GM12878 (cell line): ENCODE measurements around the gene LRRC74B. TPM values are rescaled to one million over a fixed set of nuclear protein-coding genes. Genes with fewer than 3 reads are reported as not detected.

ENCODE experiments used
- ATAC-seq: fragments of 200-7000 bp; cut with Tn5 transposase; 3 replicates; pipeline ENCODE4 v1.9.1; 2020; ENCODE audit warnings: mild to moderate bottlenecking, moderate library complexity
- BruUV-seq: library from RNA; stranded (reverse); fragments of 400-500 nt; replicated peaks from 2 replicates; lab custom pipeline; 2021; lab: Mats Ljungman, UMichigan
- CTCF ChIA-PET: fragments of 300-600 bp; sonication (Branson Sonifier 250); formaldehyde crosslinking; extraction: SDS; loops from one replicate; lab custom pipeline; 2021; ENCODE audit warnings: inconsistent platforms; lab: Yijun Ruan, JAX
- POLR2A ChIA-PET: fragments of 350-600 bp; formaldehyde crosslinking; extraction: SDS; loops from one replicate; lab custom pipeline; 2021; ENCODE audit warnings: inconsistent platforms; lab: Charles Lee
- RAD21 ChIA-PET: fragments of 300-600 bp; sonication (Branson Sonifier 250); formaldehyde crosslinking; loops from one replicate; lab custom pipeline; 2023; ENCODE audit warnings: antibody characterized with exemption; ENCODE audit not compliant: unreplicated experiment; lab: Charles Lee
- SMC1A ChIA-PET: fragments of 300-600 bp; sonication (Branson Sonifier 250); formaldehyde crosslinking; loops from one replicate; lab custom pipeline; 2023; ENCODE audit not compliant: unreplicated experiment, uncharacterized antibody; lab: Charles Lee
- DNase-seq: peaks from one replicate; pipeline ENCODE4 v3.0.0-alpha.2; 2011; ENCODE audit warnings: low read depth, low spot score
- FAIRE-seq: peaks from 3 replicates; lab custom pipeline; 2011; peaks lifted over from hg19 to GRCh38; lab: Jason Lieb, UNC
- H2AFZ ChIP-seq: 2 replicates; pipeline ENCODE4 v1.6.0; 2011; ENCODE audit warnings: low read depth, low read length, control low read depth; ENCODE audit not compliant: control insufficient read depth
- H3K27ac ChIP-seq: 2 replicates; pipeline ENCODE4 v1.5.1; 2011; ENCODE audit warnings: control low read depth; ENCODE audit not compliant: control insufficient read depth, insufficient read depth
- H3K27me3 ChIP-seq, 2 experiments: replicated peaks in 1 of 2; 2 replicates each; pipeline versions ENCODE4 v1.6.0 to v1.6.1; 2011; ENCODE audit warnings: low read length in 1 of 2; ENCODE audit not compliant: control insufficient read depth in 2 of 2, insufficient read depth in 2 of 2
- H3K36me3 ChIP-seq, 2 experiments: 2 replicates each; pipeline ENCODE4 v1.5.1; 2011; ENCODE audit warnings: low read length in 1 of 2; ENCODE audit not compliant: control insufficient read depth in 2 of 2, insufficient read depth in 2 of 2
- H3K4me1 ChIP-seq: 2 replicates; pipeline ENCODE4 v1.6.1; 2011; ENCODE audit warnings: mild to moderate bottlenecking, low read length, moderate library complexity, mixed read lengths; ENCODE audit not compliant: control insufficient read depth, insufficient read depth
- H3K4me2 ChIP-seq: 2 replicates; pipeline ENCODE4 v1.6.0; 2011; ENCODE audit warnings: control low read depth; ENCODE audit not compliant: control insufficient read depth, insufficient read depth
- H3K4me3 ChIP-seq: fragments of 200-600 bp; sonication (generic); 2 replicates; pipeline ENCODE4 v1.5.1; 2016
- H3K79me2 ChIP-seq: 2 replicates; pipeline ENCODE4 v1.6.0; 2011; ENCODE audit warnings: low read length; ENCODE audit not compliant: control insufficient read depth, insufficient read depth
- H3K9ac ChIP-seq: 2 replicates; pipeline ENCODE4 v1.8.0; 2011; ENCODE audit warnings: low read length, control low read depth, mixed read lengths; ENCODE audit not compliant: control insufficient read depth, insufficient read depth
- H3K9me3 ChIP-seq: replicated peaks from 3 replicates; pipeline ENCODE4 v1.5.1; 2011; ENCODE audit warnings: mild to moderate bottlenecking, low read length; ENCODE audit not compliant: control insufficient read depth, insufficient read depth
- H4K20me1 ChIP-seq: 2 replicates; pipeline ENCODE4 v1.6.0; 2011; ENCODE audit not compliant: control insufficient read depth, insufficient read depth
- CBX5 ChIP-seq: sonication (generic); IDR thresholded peaks from 2 replicates; pipeline ENCODE4 v1.6.1; 2016; ENCODE audit warnings: low read depth, moderate library complexity, mild to moderate bottlenecking, inconsistent platforms
- CREM ChIP-seq: IDR thresholded peaks from 2 replicates; pipeline ENCODE4 v1.6.1; 2014; ENCODE audit warnings: antibody characterized with exemption, low read depth
- DPF2 ChIP-seq: fragments of 450-650 bp; IDR thresholded peaks from 2 replicates; pipeline ENCODE4 v1.6.1; 2017; ENCODE audit warnings: mild to moderate bottlenecking
- ESRRA ChIP-seq: IDR thresholded peaks from 2 replicates; pipeline ENCODE4 v1.6.1; 2012; ENCODE audit warnings: mild to moderate bottlenecking, low read length, improper control_type of control experiment
- HDAC2 ChIP-seq: fragments of 200-600 bp; sonication (generic); IDR thresholded peaks from 2 replicates; pipeline ENCODE4 v1.6.1; 2017
- HDAC6 ChIP-seq: fragments of 200-600 bp; sonication (generic); IDR thresholded peaks from one replicate; pipeline ENCODE4 v1.8.0; 2017; ENCODE audit warnings: antibody characterized with exemption; ENCODE audit not compliant: unreplicated experiment
- HSF1 ChIP-seq: fragments of 150-350 bp; IDR thresholded peaks from 2 replicates; pipeline ENCODE4 v1.6.1; 2014; ENCODE audit warnings: mild to moderate bottlenecking, low read depth, low read length
- IKZF2 ChIP-seq, 2 experiments: fragments of 450-650 bp; IDR thresholded peaks; 2 replicates each; pipeline ENCODE4 v1.6.1; 2017; ENCODE audit warnings: mild to moderate bottlenecking in 2 of 2, moderate library complexity in 2 of 2
- KDM1A ChIP-seq: fragments of 200-600 bp; sonication (generic); IDR thresholded peaks from 2 replicates; pipeline ENCODE4 v1.6.1; 2016; ENCODE audit warnings: borderline replicate concordance
- MTA3 ChIP-seq: IDR thresholded peaks from 2 replicates; pipeline ENCODE4 v1.6.1; 2012; ENCODE audit warnings: low read length, inconsistent platforms, borderline replicate concordance
- PAX5 ChIP-seq: IDR thresholded peaks from 2 replicates; pipeline ENCODE4 v1.6.1; 2011; ENCODE audit warnings: low read depth, low read length, borderline replicate concordance
- PKNOX1 ChIP-seq: fragments of 450-650 bp; IDR thresholded peaks from 2 replicates; pipeline ENCODE4 v1.6.1; 2016; ENCODE audit warnings: mild to moderate bottlenecking
- POLR2A ChIP-seq: IDR thresholded peaks from 2 replicates; pipeline ENCODE4 v1.6.1; 2011; ENCODE audit warnings: low read depth, mild to moderate bottlenecking, low read length
- RAD21 ChIP-seq: IDR thresholded peaks from 2 replicates; pipeline ENCODE4 v1.6.1; 2011; ENCODE audit warnings: mild to moderate bottlenecking, low read depth, low read length, moderate library complexity; ENCODE audit not compliant: insufficient read depth
- SP1 ChIP-seq: IDR thresholded peaks from one replicate; pipeline ENCODE4 v1.6.1; 2011; ENCODE audit warnings: low read depth, low read length
- STAT1 ChIP-seq: fragments of 450-650 bp; conservative IDR thresholded peaks from 2 replicates; pipeline ENCODE4 v1.6.1; 2014; ENCODE audit warnings: antibody characterized with exemption, mild to moderate bottlenecking
- WRNIP1 ChIP-seq: IDR thresholded peaks from 2 replicates; pipeline ENCODE4 v1.6.1; 2011; ENCODE audit warnings: low read depth, low read length, improper control_type of control experiment, borderline replicate concordance
- ZNF217 ChIP-seq: fragments of 450-650 bp; IDR thresholded peaks from 2 replicates; pipeline ENCODE4 v1.6.1; 2017; ENCODE audit warnings: antibody characterized with exemption, mild to moderate bottlenecking
- ZNF24 ChIP-seq: fragments of 450-650 bp; IDR thresholded peaks from 2 replicates; pipeline ENCODE4 v1.6.1; 2017; ENCODE audit warnings: antibody characterized with exemption, mild to moderate bottlenecking
- WGBS: methylation state at CpG from one replicate; pipeline ENCODE4 v1.1.6; 2016; ENCODE audit warnings: low lambda C conversion rate; ENCODE audit not compliant: insufficient replicate concordance, insufficient coverage; ENCODE audit errors: missing lambda C conversion rate; 5-methylcytosine and 5-hydroxymethylcytosine counted together
- in situ Hi-C: fragments of 300-500 bp; cut with MboI; formaldehyde crosslinking; loops from 9 replicates; pipeline ENCODE4 v1.14.3; 2018; ENCODE audit warnings: mixed read lengths
- intact Hi-C: fragments of 100-400 bp; cut with micrococcal nuclease; formaldehyde crosslinking; loops from one replicate; pipeline ENCODE4 v1.14.2; 2022; ENCODE audit not compliant: unreplicated experiment
- polyA plus RNA-seq, 11 experiments: library from polyadenylated mRNA; depleted of rRNA in 4 of 11; unstranded in 6 of 11; stranded (reverse) in 5 of 11; fragments of >200 nt; fragmentation: Nextera tagmentation in 4 of 11; fragmentation: Illumina TruSeq in 1 of 11; extraction: Ambion mirVana in 4 of 11; extraction: Trizol in 1 of 11; gene quantifications; 1 replicate in 1 of 11; 2 replicates in 10 of 11; pipeline versions ENCODE4 v1.2.1 to v1.2.3, GENCODE V29; 2011 to 2016; ENCODE audit warnings: inconsistent platforms in 2 of 11, missing spikeins in 2 of 11, low read depth in 1 of 11
- total RNA-seq, 4 experiments: library from RNA; depleted of rRNA in 3 of 4; stranded (reverse); fragments of >200 nt in 3 of 4; fragmentation: Illumina TruSeq in 1 of 4; extraction: Trizol in 1 of 4; gene quantifications; 2 replicates each; pipeline versions ENCODE4 v1.2.1 to v1.2.3, GENCODE V29; 2013 to 2021
- TF ChIP-seq, protein P1 (sequence below): IDR thresholded peaks from 2 replicates; pipeline ENCODE4 v1.6.1; 2012; ENCODE audit warnings: low read depth, low read length, improper control_type of control experiment

LRRC74B gene
- total and polyA plus RNA-seq, 10 of the 15 experiments (the other 5 are each of a cell fraction or from before 2014, with no cell fraction given): not detected

GRCh38 chr22:21077884-21078508, 32.2 kb downstream of the LRRC74B start:
- SMC1A ChIA-PET: no interaction called here
- H3K27me3 ChIP-seq: no peaks in the 10 kb centered on the region; a peak in 2 of 4 replicates
- FAIRE-seq: no peak

GRCh38 chr22:21078916-21079315, 33.2 kb downstream of the LRRC74B start:
- CTCF ChIA-PET: no interaction called here
- H3K9ac ChIP-seq: no peak overlapping the region
- WGBS: 55% methylated on average over 11 of the region's 11 CpGs
- no peak for TF ChIP-seq DPF2
- TF ChIP-seq RAD21: no peak
- no peak for TF ChIP-seq KDM1A
- no peak for TF ChIP-seq HDAC6
- no peak for TF ChIP-seq PKNOX1
- TF ChIP-seq STAT1: no peak
- no peak for TF ChIP-seq SP1
- TF ChIP-seq ESRRA: no peak
- TF ChIP-seq ZNF217: no peak
- TF ChIP-seq, protein P1, sequence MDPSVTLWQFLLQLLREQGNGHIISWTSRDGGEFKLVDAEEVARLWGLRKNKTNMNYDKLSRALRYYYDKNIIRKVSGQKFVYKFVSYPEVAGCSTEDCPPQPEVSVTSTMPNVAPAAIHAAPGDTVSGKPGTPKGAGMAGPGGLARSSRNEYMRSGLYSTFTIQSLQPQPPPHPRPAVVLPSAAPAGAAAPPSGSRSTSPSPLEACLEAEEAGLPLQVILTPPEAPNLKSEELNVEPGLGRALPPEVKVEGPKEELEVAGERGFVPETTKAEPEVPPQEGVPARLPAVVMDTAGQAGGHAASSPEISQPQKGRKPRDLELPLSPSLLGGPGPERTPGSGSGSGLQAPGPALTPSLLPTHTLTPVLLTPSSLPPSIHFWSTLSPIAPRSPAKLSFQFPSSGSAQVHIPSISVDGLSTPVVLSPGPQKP: no peak
- no peak for TF ChIP-seq PAX5
- no peak for TF ChIP-seq HDAC2
- TF ChIP-seq HSF1: no peak
- TF ChIP-seq MTA3: no peak
- TF ChIP-seq CREM: no peak
- no peak for TF ChIP-seq POLR2A

More at GRCh38 chr22:21077884-21078508, 32.2 kb downstream of the LRRC74B start:
- Histone ChIP-seq H4K20me1 (no peaks in the 10 kb centered on the region), H3K36me3 (no peaks in the 10 kb centered on the region), H2AFZ (no peak overlapping the region), H3K27ac (no peak overlapping the region), H3K4me3 (no peak overlapping the region), H3K4me1 (no peaks in the 10 kb centered on the region), H3K9me3 (no peaks in the 10 kb centered on the region), H3K9ac (no peak overlapping the region), H3K4me2 (no peak overlapping the region), H3K79me2 (no peaks in the 10 kb centered on the region)
- no peak for TF ChIP-seq WRNIP1
- no peak for TF ChIP-seq IKZF2 (IDR thresholded peaks at IDR 0.05)
- TF ChIP-seq ZNF24: no peak
- TF ChIP-seq CBX5: no peak
- ChIA-PET CTCF (no interaction called here), RAD21 (no interaction called here), POLR2A (no interaction called here)
- DNase-seq: no peak
- in situ Hi-C loops: no loop called here
- ATAC-seq: no peak
- intact Hi-C loops: no loop called here
- 5% methylated on average over 10 of the region's 16 CpGs for WGBS
- no TSS peak for BruUV-seq

More at GRCh38 chr22:21078916-21079315, 33.2 kb downstream of the LRRC74B start:
- Histone ChIP-seq H3K4me2 (no peak overlapping the region), H3K36me3 (no peaks in the 10 kb centered on the region), H3K27me3 (no peaks in the 10 kb centered on the region; a peak in 1 of 4 replicates), H3K4me3 (no peak overlapping the region), H3K9me3 (no peaks in the 10 kb centered on the region), H4K20me1 (no peaks in the 10 kb centered on the region), H3K27ac (no peak overlapping the region), H3K4me1 (no peaks in the 10 kb centered on the region), H2AFZ (no peak overlapping the region), H3K79me2 (no peaks in the 10 kb centered on the region)
- FAIRE-seq (no peak), ATAC-seq (no peak), DNase-seq (no peak)
- POLR2A ChIA-PET: no interaction called here
- SMC1A ChIA-PET: no interaction called here
- in situ Hi-C loops (no loop called here), intact Hi-C loops (no loop called here)
- RAD21 ChIA-PET: no interaction called here
- BruUV-seq: no TSS peak
